Middle frontal gyrus (tissue), 1 donor: ENCODE data around the gene TTC16.
A peak's percentile ranks its signal among the peaks of the same experiment; 100 is the strongest.
"Not testable (repeated sequence)": the region's sequence is repeated elsewhere in the genome, so short reads cannot be mapped to it uniquely, and the experiment has no call there.

Experiments used
- DNase-seq: peaks from one replicate; pipeline ENCODE4 v3.0.0-alpha.2; 2015; ENCODE audit warnings: low spot score; ENCODE audit errors: extremely low spot score

TTC16 gene

GRCh38 chr9:127767909-127768331, 52.0 kb downstream of the TTC16 start:
- no peak for DNase-seq

GRCh38 chr9:127768698-127769097, 52.8 kb downstream of the TTC16 start:
- DNase-seq, result no peak

GRCh38 chr9:127769101-127769500, 53.2 kb downstream of the TTC16 start:
- DNase-seq, result no peak

- DNase-seq, result no peak
These were observed 54.2 kb downstream of the TTC16 start for GRCh38 chr9:127769929-127770582.

GRCh38 chr9:127770583-127770904, 54.7 kb downstream of the TTC16 start:
- no peak for DNase-seq

GRCh38 chr9:127770905-127771569, 55.2 kb downstream of the TTC16 start:
- peak; percentile 79 for DNase-seq

GRCh38 chr9:127771570-127772189, 55.8 kb downstream of the TTC16 start:
- DNase-seq, result no peak

- no peak for DNase-seq
These were observed 56.7 kb downstream of the TTC16 start for GRCh38 chr9:127772603-127773002.

- no peak for DNase-seq
These were observed 57.4 kb downstream of the TTC16 start for GRCh38 chr9:127773272-127773671.

GRCh38 chr9:127773981-127774380, 58.1 kb downstream of the TTC16 start:
- DNase-seq, result no peak

GRCh38 chr9:127776195-127776923, 60.5 kb downstream of the TTC16 start:
- no peak for DNase-seq

GRCh38 chr9:127776924-127777289, 61.0 kb downstream of the TTC16 start:
- no peak for DNase-seq

- DNase-seq, result no peak
These were observed 61.6 kb downstream of the TTC16 start for GRCh38 chr9:127777368-127777980.

GRCh38 chr9:127778280-127779135, 62.6 kb downstream of the TTC16 start, which contains the start of gene SH2D3C:
Gene SH2D3C, minus strand, starts transcription at chr9:127778666. Its CDS starts 39 bp downstream, at chr9:127778627.
- no peak for DNase-seq

- DNase-seq, result no peak
These were observed 63.5 kb downstream of the TTC16 start for GRCh38 chr9:127779136-127779981.

- DNase-seq, result no peak
These were observed 64.4 kb downstream of the TTC16 start for GRCh38 chr9:127780126-127780885.

GRCh38 chr9:127780909-127781308, 65.0 kb downstream of the TTC16 start:
- DNase-seq, result not testable (repeated sequence)
